GM19395 (cell line): ENCODE results near the gene MAP3K6.
A peak's percentile ranks its signal among the peaks of the same experiment; 100 is the strongest.

Experiments used
- ATAC-seq: cut with Tn5 transposase; IDR thresholded peaks from one replicate; pipeline ENCODE4 v1.9.1; 2021; ENCODE audit warnings: mild to moderate bottlenecking, moderate library complexity; ENCODE audit not compliant: unreplicated experiment

MAP3K6 gene

DNA sequence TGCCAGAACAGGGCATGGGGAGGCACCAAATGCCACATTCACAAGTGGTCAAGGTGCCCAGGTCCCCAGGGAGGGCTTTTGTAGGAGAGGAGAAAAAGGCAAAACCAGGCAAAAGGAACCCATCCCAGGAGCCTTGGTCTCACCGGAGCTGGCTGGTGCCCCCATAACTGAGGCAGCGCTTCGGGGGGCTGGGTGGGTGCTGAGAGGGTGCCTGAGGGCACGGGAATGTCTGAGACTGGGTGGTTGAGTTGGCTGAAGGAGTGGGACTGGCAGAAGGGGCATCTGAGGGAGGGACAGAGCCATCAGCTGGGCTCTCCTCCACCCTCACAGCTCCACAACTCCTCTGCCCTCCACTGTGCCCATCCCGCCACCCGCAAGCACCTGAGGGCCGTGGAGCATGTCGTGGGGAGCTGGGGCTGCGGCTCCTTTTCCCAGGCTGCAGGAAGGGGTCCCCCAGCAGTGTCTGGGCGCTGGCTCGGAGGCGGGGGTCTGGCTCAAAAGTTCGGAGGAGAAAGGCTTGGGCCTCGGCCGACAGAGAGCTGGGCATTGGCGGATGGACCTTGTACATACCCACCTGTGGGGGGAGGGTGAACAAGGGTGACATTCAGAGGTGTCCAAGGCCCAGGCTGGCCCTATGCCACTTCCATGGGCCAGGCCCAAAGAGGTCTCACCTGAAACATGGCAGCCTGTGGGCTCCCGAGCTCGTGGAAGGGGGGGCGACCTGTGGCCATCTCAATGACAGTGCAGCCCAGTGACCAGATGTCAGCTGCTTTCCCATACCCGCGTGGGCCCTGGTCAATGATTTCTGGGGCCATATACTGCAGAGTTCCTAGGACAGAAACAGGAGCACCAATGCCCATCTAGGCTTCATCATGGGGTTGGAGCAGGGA, 8.5 kb downstream of the MAP3K6 start:
- ATAC-seq: no peak

DNA sequence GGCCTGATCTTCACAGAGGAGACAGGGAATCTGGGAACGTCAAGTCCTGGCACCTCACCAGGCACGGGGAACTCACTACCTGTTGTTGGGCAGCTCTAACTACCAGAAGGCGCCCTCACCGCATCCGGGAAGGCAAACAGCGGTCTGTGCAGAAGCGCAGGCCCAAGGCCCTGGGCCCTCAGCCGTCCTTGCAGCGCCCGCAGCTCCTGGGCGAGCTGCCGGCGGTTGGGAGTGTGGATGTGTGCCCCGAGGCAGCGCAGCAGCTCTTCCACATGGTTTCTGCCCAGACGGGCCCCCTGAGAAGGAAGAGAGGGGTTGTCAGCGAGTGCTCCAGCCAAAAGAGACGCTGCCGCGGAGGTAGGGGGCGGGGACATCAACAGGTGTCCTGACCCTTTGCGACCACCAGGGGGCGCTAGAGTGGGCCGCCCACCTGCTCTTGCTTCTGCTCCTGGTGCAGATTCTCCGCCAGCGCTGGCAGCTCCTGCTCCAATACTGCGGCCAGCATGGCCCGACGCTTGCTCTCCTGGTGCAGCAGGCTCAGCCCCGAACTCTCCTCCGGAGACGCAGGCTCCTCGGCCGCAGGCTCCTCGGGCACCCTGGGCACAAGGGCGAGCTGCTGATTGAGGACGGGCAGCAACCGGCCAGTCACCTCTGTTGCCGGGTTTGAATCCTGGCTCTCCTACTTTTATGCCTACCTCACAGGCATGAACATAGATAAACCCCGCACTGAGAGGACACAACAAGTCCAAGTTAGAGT, 9.3 kb downstream of the MAP3K6 start:
- no peak for ATAC-seq

DNA sequence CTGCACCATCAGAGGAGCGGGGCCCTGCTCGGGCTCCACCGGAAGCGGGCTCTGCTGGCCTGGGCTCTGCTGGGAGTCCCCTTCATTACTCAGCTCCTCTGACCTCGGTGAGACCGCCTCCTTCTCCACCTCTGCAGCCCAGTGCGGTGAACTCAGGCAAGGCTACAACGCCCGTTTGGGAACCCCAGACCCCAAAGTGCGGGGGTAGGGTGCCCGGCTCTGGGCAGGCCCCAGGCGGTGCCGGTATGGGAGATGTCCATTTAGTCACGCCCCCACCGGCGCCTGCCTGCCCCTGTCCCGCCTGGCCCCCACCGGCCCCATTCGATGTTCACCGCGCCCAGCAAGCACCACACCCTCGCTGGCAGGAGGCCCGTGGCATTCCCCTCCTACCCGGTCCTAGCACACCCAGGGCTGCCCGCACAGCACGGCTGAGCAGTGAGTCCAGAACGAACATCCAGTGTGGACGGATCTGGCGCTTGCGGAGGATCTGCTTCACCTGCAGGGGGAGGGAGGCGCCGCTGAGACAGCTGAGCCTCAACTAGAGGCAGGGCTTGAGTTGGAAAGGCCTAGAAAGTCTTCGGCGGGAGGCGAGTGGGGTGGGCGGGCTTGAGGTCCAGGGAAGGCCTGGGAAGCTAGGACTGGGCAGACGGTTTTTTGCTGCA, 10.0 kb downstream of the MAP3K6 start:
- ATAC-seq: no peak

DNA sequence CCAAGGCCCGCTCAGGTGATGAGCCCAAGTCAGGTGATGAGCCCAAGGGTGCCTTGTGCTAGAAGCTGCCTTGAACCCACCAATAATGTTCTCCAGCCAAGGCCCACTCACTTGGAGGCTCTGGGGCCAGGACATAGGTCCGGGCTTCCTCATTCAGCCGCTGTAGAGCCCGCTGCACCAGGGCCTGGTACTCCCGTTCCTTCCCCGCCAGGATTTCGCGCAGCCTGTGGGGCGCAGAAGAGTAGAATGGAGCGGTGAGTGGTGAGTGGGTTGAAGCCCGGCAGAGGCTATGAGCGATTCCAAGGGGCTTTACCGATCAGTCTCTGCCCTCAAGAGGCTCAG, 10.5 kb downstream of the MAP3K6 start:
- ATAC-seq: no peak

DNA sequence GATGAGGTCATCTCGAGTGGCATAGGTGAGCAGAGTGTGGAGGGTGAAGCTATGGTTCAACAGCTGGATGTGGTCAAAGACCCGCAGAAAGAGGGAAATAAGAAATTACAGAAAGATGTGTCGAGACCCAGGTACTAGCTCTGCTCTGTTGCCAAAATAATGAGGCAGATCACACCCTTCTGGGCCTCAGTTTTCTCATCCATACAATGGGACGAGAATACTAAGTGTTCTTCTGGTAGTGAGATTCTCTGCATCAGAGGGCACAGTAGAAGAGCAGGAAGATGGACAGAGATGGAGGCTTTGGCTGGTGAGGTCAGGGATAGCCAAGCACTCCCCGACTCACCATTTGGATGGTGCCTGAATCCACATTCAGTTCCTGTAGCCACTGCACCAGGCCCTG, 11.1 kb downstream of the MAP3K6 start:
- ATAC-seq: no peak

DNA sequence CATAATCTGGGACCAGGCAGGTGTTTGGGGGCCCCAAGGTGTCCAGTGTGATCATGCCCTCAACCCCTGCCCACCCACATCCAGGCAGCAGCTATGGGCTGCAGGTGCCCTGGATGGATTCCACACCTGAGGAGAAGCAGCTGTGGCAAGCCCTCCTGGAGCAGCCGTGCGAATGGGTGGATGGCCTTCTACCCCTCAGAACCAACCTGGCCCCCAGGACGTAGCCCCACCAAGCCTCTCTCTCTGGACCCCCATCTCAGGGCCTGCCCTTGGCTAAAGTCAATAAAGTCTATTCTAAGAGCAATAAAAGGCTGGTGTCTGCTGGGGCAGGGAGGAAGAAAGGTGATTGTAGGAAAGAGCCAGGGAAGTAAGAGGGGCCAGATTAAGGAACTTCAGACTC, 13.1 kb downstream of the MAP3K6 start:
- no peak for ATAC-seq

DNA sequence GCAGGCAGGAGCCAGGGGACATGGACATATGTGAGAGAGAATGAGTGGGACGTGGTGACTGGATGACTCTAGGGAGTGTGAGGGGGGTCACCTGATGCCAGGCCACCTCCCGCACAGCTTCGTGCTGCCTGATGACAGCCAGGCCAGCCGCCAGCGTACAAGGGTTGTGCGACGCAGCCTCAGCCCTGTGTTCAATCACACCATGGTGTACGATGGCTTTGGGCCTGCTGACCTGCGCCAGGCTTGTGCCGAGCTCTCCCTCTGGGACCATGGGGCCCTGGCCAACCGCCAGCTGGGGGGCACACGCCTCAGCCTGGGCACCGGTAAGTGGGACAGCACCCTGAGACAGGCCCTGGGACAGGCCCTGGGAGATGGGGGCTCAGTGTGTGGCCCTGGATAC, 13.6 kb downstream of the MAP3K6 start:
- no peak for ATAC-seq

DNA sequence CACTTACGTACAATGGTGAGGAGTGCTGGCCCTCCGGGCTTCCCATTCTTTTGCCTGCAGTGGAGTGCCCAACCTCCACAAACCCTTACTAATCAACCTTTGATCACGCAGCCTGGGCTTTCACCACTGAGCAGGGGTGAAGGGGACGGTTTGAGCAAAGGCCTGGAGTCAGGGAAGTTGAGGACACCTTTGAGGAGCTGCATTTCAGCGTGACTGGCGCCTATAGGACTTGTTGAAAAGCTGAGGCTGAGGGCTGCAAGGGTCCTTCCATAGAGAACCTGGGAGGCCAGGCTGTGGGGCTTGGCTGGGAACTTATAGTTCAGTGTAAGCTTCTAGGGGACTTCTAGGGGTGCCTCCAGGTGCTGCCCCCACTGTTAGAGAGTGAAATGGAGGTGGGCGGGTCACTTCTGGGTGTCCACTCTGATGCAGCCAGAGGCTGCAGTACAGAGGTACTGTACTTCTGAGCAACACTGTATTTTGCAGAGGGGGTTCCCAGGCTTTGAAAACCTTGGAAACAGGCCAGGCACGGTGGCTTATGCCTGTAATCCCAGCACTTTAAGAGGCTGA, 15.1 kb downstream of the MAP3K6 start:
- ATAC-seq: no peak

DNA sequence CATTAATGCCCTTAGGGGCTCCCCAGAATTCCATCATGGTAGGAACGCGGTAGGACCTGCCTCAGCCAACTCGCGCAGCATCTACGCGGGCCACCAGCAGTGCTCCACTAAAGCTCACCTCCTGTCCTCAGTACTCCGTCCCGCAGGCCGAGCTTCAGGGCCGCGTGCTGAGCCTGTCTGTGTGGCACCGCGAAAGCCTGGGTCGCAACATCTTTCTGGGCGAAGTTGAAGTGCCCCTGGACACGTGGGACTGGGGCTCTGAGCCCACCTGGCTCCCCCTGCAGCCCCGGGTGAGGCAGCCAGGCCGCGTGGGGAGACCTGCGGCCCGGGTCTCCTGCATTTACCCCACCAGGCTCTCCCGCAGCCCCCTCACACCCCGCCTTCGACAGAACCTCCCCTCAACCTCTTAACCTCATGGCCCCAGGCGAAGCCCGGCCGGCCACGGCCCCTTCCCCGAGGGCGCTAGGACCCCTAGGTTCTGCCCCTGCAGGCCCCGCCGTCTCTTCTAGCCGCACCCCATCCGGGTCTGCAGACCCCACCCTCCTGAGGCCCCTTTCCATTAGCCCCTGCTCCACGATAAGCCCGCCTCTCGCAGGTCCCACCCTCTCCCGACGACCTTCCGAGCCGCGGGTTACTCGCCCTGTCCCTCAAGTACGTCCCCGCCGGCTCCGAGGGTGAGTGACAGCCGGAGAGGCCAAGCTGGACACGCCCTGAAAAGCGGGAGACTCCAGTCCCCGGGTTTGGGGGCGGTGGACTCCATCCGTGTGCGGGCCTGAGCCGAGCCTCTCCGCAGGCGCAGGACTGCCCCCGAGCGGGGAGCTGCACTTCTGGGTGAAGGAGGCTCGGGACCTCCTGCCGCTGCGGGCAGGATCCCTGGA, 15.9 kb downstream of the MAP3K6 start:
- ATAC-seq: no peak

DNA sequence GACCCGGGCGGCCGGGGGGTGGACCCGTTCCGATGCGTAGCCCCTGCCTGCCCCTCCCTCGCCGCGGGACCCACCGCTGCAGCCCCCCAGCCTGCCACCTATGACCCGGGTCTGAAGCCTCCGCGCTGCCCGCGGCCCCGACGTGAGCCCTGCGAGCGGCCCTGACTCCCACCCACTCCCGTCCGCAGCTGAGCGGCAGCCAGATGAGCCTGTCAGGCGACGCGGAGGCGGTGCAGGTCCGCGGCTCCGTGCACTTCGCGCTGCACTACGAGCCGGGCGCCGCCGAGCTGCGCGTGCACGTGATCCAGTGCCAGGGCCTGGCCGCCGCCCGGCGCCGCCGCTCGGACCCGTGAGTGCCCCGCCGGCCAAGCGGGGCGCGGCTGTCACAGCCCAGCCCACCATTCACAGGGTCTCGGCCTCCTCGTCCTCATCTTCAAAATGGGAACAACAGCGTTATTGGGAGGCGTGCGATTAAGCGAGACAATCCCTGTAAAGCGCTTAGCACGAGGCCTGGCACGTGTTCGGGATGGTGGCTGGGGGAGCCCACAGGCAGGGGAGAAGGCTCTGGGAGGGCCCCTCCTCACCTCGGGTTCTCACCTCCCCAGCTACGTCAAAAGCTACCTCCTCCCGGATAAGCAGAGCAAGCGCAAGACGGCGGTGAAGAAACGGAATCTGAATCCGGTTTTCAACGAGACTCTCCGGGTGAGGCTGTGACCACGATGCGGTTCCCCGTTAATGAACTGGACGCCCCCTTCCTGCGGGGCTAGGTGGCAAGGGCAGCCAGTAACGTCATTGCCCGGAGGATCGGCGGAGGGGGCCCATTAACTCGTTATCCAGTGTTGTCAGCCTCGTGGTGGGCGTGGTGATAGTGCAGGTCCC, 16.7 kb downstream of the MAP3K6 start:
- ATAC-seq: no peak

DNA sequence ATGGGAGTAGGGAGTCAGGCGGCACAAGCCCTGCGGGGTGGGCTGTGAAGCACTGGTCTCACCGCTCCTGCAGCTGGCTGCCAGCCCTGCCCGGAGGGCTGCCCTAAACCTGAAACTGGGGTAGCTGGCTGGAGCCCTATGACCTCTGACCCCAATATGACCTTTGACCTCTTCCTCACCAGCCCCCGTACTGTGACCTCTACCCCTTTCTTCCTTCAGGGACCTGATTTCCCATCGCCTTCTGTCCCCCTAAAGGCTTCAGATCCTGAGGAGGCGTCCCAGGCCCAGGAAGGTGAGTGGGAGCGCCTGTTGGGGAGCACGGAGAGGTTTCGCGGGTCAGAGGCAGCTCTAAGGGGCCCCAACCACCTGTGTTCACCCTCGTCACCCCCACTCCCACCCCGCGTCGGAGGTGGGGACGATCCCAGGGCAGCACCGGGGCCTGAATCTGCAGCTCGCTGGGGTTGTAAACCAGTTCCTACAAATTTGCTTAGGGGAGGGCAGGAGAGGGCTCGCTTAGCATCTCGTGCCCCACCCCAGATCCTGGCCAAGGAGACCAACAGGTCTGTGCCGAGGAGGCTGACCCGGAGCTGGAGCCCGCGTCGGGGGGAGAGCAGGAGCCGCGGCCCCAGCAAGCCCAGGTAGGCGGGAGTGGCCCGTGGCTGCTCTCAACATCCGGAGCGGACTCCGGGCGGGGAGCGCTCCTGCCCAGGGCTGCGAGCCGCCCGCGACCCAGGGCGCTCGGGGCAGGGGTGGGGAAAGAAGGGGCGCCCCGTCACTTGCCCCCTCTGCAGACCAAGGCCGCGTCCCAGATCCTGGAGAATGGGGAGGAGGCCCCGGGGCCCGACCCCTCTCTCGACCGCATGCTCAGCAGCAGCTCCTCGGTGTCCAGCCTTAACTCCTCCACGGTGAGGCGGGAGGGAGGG, 17.6 kb downstream of the MAP3K6 start:
- no peak for ATAC-seq

DNA sequence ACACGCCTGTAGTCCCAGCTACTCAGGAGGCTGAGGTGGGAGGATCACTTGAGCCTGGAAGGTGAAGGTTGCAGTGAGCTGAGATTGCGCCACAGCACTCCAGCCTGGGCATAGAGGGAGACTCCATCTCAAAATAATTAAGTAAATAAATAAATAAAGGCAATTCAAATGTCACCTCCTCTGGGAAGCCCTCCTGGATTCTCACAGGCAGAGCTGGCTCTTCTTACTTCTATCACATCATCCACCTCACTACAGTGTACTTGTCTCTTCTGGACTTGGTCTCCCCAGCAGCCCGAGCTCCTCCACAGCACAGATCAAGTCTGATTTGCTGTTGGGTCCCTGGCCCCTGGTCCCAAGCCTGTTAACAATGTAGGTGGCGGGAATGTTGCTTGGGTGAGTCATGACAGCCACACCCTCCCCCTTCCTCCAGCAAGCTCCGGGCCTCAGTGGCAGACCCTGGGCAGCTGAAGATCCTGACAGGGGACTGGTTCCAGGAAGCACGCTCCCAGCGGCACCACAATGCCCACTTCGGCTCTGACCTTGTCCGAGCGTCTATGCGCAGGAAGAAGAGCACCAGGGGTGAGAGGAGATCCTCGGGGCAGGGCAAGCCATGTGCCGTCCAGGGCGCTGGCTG, 19.7 kb downstream of the MAP3K6 start:
- ATAC-seq: no peak

DNA sequence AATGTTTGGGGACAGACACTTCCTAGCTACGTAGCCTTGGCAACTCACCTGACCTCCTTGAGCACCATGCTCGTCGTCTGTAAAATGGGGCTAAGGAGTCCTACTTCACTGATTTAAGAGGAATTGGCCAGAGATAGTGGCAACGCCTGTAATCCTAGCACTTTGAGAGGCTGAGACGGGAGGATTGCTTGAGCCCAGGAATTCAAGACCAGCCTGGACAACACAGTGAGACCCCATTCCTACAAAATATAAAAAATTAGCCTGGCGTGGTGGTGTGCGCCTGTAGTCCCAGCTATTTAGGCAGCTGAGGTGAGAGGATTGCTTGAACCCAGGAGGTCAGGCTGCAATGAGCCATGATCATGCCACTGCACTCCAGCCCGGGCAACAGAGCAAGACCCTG, 20.4 kb downstream of the MAP3K6 start:
- no peak for ATAC-seq

DNA sequence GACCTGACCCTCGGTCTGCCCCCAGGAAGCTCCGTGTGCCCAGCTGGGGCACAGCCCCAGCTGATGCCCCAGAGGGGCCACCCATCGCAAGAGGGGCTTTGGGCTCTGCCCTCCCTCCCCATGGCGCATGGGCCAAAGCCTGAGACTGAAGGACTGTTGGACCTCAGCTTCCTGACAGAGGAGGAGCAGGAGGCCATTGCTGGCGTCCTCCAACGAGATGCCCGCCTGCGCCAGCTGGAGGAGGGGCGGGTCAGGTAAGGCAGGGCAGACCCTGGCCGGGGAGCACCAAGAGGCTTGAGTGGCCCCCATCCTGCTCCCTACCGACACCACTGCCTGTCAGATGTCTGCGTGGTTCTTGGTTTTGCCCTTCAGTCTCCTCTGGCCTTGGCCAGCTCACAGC, 21.5 kb downstream of the MAP3K6 start:
- no peak for ATAC-seq

DNA sequence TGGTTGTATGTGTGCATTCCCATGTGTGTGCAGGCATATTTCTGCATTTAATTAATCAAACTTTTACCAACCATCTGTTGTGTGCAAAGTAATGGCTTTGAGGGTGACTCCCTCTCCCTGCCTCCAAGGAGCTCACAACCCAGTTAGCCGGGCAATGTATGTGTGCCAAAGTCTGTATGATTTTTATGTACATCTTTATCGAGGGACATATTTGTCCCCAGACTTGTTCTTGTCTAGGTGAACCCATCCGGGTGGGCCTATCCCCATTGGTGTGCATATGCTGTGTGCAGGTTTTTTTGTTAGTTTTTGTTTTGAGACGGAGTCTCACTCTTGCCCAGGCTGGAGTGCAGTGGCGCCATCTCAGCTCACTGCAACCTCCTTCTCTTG, 23.1 kb downstream of the MAP3K6 start:
- ATAC-seq: no peak

DNA sequence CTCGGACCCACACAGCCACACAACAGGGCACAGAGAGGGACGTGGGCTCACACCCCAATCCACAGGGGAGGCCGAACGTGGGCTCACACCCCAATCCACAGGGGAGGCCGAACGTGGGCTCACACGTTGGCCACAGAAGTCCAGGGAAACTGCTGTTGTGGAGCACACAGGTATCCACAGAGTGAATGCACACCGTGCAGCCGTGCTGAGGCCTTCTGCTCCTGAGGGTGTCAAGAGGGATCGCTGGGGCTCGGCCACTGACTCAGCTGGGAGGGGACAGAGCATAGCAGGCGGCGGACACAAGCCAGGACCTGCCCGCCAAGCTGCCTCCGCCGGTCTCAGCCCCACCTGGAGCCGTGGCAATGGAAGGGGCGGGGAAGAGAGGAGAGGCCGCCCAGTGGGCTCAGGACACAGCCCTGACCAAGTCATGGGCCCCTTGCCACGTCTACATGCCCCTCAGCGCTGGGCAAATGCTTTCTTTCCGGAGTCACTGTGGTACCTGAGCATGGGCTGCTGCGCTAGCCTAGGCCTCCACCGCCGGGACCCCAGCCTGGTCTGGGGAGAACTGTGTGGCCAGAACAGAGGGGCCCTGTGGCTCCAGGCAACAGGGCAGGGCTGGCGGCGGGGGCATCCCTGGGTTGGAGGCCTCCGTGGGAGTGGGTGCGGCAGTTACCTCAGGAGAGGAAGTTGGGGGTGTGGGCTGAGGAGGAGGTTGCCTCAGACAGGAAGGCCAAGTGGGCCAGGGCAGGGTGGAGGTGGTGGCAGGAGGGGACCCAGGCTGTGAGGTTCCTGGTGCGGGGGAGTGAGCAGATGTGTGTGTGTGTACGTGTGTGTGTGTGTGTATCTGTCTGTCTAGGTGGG, 23.8 kb downstream of the MAP3K6 start:
- ATAC-seq: no peak

DNA sequence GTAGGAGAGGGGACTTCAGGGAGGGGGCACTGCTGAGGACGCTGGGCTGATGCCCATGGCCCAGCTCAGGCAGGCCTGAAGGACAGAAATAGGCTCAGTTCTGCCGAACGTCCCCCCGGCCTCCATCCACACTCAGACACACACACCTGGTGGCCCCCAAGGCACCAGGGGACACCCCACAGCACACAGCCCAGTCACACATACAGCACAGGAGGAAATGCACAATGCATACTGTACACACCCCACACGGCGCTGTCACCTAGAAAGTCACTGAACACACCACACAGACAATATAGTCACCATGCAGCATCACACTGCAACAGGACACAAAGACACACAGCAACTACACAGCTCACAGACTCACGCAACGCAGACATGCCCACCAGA, 24.4 kb downstream of the MAP3K6 start:
- peak; percentile 16 for ATAC-seq
